GM18511 (cell line): ENCODE results near the gene AAK1.
"Not testable (repeated sequence)": the region's sequence is repeated elsewhere in the genome, so short reads cannot be mapped to it uniquely, and the experiment has no call there.

ENCODE experiments used
- ATAC-seq: cut with Tn5 transposase; IDR thresholded peaks from one replicate; pipeline ENCODE4 v1.9.1; 2021; ENCODE audit warnings: mild to moderate bottlenecking, moderate library complexity; ENCODE audit not compliant: unreplicated experiment

The AAK1 gene

DNA sequence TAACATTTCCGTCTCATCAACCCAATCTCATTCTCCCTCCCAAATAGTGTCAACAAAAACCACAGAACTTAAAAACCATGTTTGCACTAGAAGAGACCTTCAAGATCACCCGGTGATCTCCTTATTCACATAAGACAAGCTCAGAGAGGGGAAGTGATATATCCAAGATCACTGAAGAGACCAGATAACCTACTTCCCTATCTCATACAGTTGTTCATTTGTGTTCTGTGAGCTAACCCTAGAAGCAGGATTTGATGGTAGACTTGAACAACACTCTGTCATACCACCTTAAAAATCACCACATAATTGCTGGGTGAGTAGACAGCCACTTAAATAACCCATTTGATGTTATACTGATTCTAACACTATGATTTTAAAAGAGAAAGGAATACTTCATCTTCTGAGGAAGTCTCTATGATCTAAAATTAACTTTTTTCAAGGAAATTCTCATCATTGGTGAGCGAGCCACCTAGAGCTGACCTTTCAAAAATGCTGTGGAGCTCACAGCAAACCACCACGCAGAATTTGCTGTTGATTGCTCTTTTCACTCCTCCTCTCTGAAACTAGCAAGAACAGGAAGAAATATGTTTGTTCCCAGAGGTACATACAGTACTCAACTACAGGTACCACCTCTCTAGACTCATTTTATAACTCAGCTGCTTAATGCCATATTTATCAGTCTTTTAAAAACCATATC, 15.1 kb downstream of the AAK1 start:
- no peak for ATAC-seq

DNA sequence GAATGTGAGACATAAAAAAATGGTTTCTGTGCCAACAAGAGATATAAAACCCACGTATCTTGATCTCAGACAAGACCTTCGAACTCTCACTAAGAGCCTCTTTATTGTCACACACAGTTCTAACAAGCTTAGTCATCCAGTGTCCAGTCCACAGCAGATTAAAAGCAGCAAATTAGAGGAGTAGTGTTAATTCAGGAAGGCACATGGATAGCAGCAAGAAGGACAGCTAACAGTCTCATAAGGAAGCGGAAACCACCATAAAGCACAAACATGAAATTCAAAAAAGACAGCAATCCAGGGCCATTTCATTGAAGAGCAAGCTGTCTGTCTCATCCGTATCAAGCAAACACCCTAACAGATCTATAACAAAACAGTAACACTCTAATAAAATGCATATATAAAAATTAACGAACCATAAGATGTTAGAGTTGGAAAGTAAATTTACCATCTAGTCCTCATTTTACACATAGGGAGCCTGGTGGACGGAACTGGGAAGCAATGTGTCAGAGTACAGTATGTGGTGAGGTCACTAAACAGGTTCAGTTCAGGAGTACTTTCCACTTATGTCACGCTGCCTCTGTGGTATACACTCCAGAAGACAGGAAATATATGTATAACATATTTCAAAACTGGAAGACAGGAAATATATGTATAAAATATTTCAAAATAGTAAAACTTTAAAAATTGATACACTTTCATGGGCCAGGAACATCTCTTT, 18.3 kb downstream of the AAK1 start:
- ATAC-seq: no peak

DNA sequence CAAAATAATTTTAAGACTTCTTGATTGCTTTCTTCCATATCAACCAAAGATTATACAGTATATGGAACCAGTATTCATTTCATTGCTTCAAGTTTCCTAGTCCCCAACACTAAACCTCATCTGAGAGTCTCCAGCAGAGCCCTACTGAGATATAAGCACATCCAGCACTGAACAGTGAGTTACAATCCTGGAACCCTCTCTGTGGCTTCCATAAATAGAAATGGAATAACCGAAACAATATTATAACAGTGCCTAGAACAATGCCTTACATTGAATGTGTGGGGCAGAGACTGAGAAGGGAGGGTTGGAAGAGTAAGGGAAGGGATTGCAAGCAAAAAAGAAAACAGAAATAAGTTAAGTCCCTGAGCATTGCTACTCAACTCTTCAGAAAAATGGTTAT, 18.9 kb downstream of the AAK1 start:
- no peak for ATAC-seq

DNA sequence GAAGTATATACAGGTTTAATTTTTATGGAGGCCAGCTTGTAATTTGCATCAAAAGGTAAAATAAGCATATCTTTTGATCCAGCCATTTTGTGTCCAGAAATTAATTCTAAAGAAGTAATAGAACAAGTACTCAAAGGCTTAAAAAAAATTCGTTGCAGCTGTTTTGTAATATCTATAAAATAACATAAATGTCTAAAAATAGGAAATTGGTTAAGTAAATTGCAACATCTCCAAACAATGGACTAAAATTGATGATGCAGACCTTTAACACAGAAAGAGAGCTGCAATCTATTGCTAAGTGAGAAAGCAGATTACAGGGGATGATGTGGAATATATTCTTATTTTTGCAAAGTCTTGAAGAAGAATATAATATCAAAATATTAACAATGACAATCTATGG, 19.4 kb downstream of the AAK1 start:
- no peak for ATAC-seq

DNA sequence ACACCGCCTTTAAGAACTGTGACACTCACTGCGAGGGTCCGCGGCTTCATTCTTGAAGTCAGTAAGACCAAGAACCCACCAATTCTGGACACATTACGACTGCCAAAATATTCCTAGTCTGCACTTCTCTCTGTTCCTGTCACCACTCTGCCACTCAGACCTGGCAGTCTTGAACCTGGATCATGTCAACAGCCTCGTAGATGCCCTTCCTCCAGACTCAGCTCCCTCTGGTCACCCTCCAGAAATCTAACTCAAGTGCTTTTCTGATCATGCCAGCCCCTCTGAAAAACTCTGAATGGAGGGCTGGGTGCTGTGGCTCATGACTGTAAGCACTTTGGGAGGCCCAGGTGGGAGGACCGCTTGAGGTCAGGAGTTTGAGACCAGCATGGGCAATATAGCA, 20.3 kb downstream of the AAK1 start:
- no peak for ATAC-seq

DNA sequence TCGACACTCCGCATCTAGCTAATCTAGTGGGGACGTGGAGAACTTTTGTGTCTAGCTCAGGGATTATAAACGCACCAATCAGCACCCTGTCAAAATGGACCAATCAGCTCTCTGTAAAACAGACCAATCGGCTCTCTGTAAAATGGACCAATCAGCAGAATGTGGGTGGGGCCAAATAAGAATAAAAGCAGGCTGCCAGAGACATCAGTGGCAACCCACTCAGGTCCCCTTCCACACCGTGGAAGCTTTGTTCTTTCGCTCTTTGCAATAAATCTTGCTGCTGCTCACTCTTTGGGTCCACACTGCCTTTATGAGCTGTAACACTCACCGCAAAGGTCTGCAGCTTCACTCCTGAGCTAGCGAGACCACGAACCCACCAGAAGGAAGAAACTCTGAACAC, 20.7 kb downstream of the AAK1 start:
- ATAC-seq: not testable (repeated sequence)

DNA sequence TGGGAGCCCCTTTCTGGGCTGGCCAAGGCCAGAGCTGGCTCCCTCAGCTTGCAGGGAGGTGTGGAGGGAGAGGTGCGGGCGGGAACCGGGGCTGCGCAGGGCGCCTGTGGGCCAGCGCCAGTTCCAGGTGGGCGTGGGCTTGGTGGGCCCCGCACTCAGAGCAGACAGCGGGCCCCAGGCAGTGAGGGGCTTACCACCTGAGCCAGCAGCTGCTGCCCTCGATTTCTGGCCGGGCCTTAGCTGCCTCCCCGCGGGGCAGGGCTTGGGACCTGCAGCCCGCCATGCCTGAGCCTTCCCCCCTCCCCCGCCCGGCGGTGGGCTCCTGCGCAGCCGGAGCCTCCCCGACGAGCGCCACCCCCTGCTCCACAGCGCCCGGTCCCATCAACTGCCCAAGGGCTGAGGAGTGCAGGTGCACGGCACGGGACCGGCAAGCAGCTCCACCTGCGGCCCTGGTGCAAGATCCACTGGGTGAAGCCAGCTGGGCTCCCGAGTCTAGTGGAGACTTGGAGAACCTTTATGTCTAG, 21.5 kb downstream of the AAK1 start:
- not testable (repeated sequence) for ATAC-seq

DNA sequence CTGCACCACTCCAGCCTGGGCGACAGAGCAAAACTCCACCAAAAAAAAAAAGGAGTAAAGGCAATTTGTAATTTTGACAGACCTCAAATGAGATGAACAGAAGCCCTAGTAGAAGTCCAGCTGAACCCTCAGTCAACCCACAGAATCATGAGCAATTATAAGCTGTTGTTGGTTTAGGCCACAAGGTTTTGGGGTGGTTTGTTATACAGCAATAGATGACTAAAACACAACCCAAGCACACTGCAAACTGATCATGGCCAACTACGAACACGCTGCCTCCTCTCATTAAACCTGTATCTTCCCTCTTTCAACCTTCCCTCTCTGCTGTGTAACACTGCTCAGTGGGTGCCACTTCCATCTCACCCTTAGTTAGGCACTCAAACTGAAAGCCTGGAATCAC, 22.1 kb downstream of the AAK1 start:
- no peak for ATAC-seq

DNA sequence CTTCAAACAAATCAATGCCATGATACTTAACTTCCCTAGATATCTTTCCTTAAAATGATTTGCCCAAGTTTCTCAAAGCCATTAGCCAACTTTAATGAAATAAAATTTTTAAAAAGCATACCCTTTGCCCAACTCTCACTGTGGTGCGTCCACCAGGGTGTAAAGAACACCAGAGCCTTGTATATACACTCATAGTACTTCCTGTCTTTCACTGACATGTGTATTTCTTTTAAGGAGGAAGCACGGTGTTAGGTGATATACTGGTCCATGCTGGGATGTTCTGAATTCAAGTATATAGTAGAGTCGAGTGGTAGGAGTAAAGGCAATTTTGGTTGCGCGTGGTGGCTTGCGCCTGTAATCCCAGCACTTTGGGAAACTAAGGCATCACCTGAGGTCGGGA, 22.7 kb downstream of the AAK1 start:
- no peak for ATAC-seq

DNA sequence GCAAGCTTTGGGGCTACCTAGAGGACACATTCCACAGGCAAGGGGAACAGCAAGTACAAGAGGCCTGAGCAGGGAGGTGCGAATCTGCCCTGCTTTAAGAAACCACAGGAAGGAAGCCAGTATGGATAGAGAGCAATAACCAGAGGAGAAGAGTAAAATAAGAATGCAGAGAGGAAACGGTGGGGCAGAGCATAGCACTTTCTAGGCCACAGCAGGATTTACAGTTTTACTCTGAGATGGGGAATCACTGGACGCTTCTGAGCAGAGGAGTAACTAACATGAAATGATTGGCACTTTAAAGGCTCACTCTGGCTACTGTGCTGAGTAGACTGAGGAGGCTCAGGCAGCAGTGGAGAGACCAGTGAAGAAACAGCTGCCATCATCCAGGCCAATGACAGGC, 23.8 kb downstream of the AAK1 start:
- no peak for ATAC-seq

DNA sequence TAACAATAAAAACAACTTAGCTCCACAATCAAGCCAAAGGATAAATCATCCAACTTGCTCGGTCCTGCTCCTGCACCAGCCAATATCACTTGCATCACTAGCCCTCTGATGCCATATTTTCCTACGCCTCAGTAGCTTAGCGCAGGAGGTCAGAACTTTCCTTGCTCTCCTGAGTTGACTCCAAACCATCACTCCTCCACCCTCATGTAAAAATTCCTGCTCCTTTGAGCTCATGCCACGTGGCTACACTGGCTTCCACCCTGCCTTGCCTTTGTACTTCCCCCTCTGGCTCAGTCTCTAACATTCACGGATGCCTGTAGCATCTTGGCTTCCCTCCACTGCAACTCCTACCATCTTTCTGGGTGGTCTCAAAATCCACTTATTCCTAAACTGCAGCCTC, 25.2 kb downstream of the AAK1 start:
- ATAC-seq: no peak

DNA sequence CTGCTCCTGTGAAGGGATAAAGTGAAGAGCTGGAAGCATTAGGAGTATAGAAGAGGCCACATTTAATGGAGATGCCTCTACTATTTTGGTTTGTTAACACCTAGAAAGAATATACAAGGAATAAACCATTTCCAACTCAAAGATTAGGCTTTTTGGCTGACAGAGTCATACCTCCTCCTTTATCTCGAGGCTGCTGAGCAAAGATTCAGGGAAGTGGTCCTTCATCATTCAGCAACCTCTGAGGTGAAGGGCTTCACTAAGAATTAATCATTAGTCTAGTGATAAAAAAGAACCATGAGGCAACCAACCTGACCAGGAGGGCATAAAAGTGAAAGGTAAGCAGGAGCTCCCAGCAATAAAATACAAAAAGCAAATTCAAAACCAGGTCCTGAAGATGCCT, 25.8 kb downstream of the AAK1 start:
- ATAC-seq: no peak

DNA sequence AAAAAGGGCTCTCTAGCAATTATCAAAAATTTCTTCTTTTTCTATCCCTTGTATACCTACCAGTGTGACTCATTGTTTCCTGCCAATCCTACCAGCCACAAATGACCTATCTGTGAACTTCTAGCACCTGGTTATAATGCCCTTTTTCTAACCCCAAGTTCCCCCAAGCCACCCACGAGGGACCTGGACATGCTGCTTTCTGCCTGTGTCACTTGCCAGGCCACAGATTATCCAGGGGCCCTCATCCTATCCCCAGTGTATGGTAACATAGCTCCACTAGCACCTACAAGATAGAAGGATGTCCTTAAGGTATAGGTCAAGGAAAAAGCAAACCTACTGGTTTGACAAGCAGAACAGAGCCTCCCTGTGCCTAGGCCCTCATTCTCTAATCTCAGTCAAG, 26.8 kb downstream of the AAK1 start:
- ATAC-seq: peak; percentile 79

DNA sequence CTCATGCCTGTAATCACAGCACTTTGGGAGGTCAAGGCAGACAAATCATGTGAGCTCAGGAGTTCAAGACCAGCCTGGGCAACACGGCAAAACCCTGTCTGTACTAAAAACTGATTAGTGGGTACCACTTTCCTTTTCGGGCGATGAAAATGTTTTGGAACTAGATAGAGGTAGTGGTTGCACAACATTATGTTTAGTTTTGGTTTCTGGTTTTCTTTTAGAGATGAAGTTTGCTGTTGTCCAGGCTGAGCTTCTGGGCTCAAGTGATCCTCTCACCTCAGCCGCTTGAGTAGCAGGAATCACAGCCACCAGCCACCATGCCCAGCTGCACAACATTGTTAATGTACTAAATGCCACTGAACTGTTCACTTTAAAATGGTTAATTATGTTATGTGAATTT, 27.6 kb downstream of the AAK1 start:
- peak; percentile 57 for ATAC-seq

DNA sequence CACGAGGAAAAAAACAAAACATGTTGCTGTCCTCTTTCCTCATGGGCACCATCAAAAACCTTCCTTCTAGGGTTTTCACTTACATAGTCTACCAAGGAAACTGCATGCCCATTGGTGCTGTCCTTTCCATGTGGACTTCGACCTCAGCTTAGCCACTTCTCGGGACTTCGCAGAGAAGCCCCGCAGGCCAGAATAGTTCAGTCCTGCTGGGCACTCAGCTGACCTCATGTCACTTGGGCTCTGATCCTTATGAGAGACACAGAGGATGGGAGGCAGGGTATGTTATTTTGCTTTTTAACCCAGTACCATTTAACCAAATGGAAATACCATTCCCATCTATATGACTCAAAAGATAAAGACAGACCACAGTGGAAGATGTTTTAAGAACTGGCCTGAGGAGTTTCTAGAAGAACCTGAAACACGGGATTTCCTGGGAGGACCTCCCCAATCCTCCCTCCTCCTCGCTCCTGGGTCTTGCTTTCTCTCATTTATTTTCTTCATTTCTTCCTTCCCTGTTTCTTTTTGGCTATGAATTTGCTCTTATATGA, 28.4 kb downstream of the AAK1 start:
- ATAC-seq: no peak

DNA sequence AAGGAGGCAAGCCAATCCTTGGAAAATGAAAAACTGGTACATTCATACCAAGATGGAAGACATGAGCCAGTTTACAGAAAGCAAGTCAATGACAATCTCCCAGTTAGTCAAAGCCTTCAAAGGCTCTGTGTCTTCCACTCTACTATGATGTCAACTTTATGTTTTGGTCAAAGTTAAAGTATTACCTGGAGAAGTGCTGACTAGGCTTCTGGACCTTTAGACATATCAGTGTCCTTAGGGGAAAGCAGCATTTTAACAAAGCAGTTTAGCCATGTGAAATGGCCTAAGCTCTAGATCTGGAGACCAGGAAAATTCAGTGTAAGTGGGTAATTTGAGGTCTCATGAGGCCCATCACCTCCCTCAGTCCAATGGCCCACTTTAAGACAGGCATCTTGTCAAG, 30.8 kb downstream of the AAK1 start:
- no peak for ATAC-seq

DNA sequence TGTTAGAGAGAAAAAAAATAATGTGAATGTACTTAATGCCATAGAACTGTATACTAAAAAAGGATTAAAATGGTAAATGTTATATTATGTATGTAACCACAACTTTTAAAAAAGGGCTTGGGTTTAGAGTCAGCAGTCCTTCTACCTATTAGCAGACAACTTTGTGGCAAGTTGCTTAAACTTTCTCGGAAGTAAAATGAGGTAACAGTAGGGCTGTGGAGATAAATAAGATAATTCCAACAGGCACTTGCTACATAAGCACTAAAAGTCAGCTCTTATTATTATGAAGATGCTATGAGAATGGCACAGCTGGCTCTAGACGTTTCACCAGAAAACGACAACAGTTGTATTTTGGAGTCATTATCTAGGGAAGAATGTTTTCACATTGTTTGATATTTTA, 31.3 kb downstream of the AAK1 start:
- no peak for ATAC-seq

DNA sequence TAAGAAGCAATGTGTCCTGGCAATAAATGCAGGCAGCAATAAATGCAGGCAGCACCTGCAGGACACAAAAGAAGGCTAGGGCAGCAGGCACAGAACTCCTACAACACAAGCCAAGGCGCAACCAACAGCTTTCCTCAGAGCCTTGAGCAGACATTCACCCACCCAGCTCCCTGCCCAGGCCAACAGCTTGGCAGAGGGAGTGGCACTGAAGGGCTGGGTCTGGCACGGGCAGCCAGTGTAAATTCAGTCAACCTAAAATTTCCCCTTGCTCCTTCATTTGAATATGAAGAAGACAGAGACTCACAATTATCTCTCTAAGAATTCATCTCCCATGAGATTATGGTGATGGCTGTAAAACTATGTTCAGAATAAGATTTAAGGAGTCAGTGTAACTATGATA, 35.4 kb downstream of the AAK1 start:
- ATAC-seq: no peak

DNA sequence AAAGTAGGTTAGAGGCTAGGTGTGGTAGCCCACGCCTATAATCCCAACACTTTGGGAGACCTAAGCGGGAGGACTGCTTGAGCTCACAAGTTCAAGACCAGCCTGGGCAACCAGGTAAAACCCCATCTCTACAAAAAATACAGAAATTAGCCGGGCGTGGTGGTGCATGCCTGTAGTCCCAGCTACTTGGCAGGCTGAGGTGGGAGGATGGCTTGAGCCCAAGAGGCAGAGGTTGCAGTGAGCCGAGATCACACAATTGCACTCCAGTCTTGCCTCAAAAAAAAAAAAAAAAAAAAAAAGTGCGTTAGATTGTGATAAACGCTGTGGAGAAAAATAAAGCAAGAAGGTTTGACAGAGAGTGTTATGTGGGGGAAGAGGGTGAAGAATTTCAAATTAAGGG, 36.8 kb downstream of the AAK1 start:
- not testable (repeated sequence) for ATAC-seq

DNA sequence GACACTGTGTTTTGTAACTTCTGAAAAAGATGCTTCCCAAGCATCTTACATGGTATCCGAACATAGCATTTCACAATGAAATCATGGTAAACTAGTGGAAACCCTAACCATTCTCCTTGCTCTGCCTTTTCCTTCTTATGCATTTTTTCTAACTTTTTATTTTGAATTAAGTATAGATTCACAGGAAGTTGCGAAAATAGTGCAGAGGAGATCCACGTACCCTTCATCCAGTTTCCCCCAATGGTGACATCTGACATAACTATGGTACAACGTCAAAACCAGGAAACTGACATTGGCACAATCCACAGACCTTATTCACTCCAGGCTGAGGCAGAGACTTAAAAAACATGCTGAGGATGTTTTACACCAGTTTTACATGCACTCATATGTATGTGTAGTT, 38.3 kb downstream of the AAK1 start:
- no peak for ATAC-seq

DNA sequence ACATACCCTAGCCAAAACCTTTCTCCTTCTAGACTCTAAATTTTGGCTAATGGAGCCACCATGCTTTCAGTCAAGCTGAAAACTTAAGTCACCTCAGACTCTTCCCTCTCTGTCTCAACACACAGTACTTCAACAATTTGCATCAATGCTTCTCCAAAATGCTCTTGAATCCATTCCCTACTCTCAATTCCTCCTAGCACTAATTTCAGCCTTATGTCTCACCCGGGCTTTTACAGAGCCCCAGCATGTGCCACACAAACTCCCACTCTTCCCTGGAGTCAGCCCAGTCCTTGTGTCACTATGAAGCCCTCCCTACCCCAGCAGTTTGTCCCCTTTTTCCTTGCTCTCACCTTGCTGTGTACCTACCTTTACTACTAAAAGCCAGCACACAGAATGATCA, 38.7 kb downstream of the AAK1 start:
- ATAC-seq: no peak

DNA sequence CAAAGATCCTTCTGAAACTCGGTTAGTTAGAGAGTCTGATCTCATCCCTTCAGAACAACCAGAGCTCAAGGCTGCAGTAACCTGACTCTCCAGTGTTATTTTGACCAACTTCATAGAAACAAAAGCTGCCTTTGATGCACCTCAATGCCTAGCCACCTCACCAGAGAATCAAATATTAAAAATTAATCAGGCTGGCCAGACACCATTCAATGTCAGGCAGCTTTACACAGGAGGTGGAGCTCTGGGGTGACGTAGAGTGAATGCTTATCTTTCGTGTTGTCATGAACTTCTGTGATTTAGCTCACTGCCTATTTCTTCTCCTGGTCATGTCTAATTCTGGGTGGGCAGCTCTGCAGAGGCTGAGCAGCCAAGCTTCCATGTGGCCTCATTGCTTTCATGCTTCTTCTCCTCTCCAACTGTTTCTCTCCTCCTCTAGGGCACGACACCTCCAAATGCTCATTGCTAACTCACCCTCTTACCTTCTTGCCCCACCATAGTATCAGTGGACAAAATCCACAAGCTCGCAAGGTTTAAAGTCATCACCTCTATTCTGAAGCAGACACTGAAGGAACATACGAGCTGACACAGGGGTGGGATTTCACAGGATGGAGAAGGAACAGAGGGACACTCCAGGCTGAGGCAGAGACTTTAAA, 39.4 kb downstream of the AAK1 start:
- no peak for ATAC-seq
